ENCODE measurements around the gene CST9.

The CST9 gene, protein sequence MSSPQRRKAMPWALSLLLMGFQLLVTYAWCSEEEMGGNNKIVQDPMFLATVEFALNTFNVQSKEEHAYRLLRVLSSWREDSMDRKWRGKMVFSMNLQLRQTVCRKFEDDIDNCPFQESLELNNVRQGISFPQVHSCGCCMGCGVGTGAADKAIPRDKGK

DNA sequence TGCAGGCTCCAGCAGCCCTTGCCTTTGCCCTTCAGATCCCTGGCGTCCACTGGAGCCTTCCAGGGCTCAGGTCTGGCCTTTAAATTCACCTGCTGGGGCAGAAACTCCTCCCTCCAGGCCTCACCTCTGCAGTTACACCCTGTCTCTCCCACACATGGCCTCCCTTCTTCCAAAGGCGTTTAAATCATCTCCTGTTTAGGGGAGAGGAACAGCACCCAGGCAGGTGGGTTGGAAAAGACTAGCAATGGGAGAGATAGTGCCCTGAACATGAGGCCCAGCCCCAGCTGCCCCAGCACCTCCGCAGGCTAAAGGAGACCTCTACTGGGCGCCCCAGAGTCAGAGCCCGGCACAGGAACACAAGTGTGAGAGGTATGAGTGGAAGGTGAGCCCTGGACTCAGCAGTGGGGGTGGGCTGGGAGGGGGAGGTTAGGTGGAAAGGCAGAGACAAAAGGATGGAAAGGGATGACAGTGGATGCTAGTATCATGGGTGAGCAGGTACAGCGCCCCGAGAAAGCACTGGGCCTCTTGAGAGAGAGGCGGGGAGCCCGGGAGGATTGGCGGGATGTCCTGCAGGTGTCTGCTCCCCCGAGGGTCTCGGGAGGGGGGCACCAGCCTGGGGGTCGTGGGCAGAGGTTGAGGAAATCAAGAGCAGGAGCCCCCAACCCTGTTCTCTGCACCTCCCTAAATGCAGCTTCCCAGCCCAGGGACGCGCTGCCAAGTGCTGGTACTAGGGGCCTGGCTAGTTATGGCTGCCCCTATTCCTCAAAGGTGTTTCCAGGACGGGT lies at the start of gene CST9:
Gene CST9, minus strand, starts transcription at position 51 of the 785 bp plus-strand sequence. CDS start 53 bp downstream, outside the sequence.
- H3K4me3 ChIP-seq (ENCODE audit: low read length): no peak within 1 kb of the TSS
- H3K79me2 ChIP-seq (ENCODE audit: low read length): no peaks in the 10 kb centered on the region
- H3K27ac ChIP-seq (ENCODE audit: low read length): no peak within 1 kb of the TSS
- H3K27me3 ChIP-seq (ENCODE audit: low read depth, low read length): peaks cover 32% of the 10 kb centered on the region
- H3K4me2 ChIP-seq (ENCODE audit: low read length): peak within 1 kb of the TSS; percentile 45
- no peaks in the 10 kb centered on the region for H4K20me1 ChIP-seq (ENCODE audit: insufficient read depth, low read length)
- no peak within 1 kb of the TSS for H3K9ac ChIP-seq (ENCODE audit: low read length)
- TF ChIP-seq CTCF (IDR thresholded peaks at IDR 0.05; ENCODE audit: low read depth, low read length) (no peak), EZH2phosphoT487 (IDR thresholded peaks at IDR 0.05; ENCODE audit: low read depth) (no peak)
- H2AFZ ChIP-seq (ENCODE audit: low read depth, low read length): peak within 1 kb of the TSS; percentile 80
- peaks cover 4% of the 10 kb centered on the region; the same call in 1 of the 2 replicates for H3K4me1 ChIP-seq (ENCODE audit: low read length)
- no peaks in the 10 kb centered on the region for H3K9me3 ChIP-seq (ENCODE audit: insufficient read depth, low read length)
- no peaks in the 10 kb centered on the region for H3K36me3 ChIP-seq (replicated peaks; ENCODE audit: low read depth, low read length)

- H2AFZ ChIP-seq (ENCODE audit: low read depth, low read length): no peak overlapping the region
- H3K4me3 ChIP-seq (ENCODE audit: low read length): no peak overlapping the region
- no peaks in the 10 kb centered on the region for H3K36me3 ChIP-seq (replicated peaks; ENCODE audit: low read depth, low read length)
- TF ChIP-seq EZH2phosphoT487 (IDR thresholded peaks at IDR 0.05; ENCODE audit: low read depth) (no peak), CTCF (IDR thresholded peaks at IDR 0.05; ENCODE audit: low read depth, low read length) (no peak)
- peaks cover 21% of the 10 kb centered on the region for H3K4me1 ChIP-seq (ENCODE audit: low read length)
- no peak overlapping the region for H3K27ac ChIP-seq (ENCODE audit: low read length)
- peaks cover 19% of the 10 kb centered on the region; the same call in 1 of the 2 replicates for H3K27me3 ChIP-seq (ENCODE audit: low read depth, low read length)
- H3K4me2 ChIP-seq (ENCODE audit: low read length): no peak overlapping the region
- no peaks in the 10 kb centered on the region for H3K79me2 ChIP-seq (ENCODE audit: low read length)
- 0 out of 2 replicates have a peak, but pooled peaks cover 5% of the 10 kb centered on the region for H4K20me1 ChIP-seq (ENCODE audit: insufficient read depth, low read length)
- H3K9me3 ChIP-seq (ENCODE audit: insufficient read depth, low read length): no peaks in the 10 kb centered on the region
- H3K9ac ChIP-seq (ENCODE audit: low read length): no peak overlapping the region
Observed at GRCh38 chr20:23654717-23655116, 49.0 kb upstream of the CST9 start.

GRCh38 chr20:23654000-23654399 lies 48.3 kb upstream of the CST9 start:
- Histone ChIP-seq H3K27ac (ENCODE audit: low read length) (no peak overlapping the region), H3K27me3 (ENCODE audit: low read depth, low read length) (peaks cover 19% of the 10 kb centered on the region; the same call in 1 of the 2 replicates), H3K36me3 (replicated peaks; ENCODE audit: low read depth, low read length) (no peaks in the 10 kb centered on the region), H3K4me1 (ENCODE audit: low read length) (peaks cover 21% of the 10 kb centered on the region), H3K9ac (ENCODE audit: low read length) (no peak overlapping the region), H3K9me3 (ENCODE audit: insufficient read depth, low read length) (no peaks in the 10 kb centered on the region), H3K4me2 (ENCODE audit: low read length) (no peak overlapping the region), H2AFZ (ENCODE audit: low read depth, low read length) (no peak overlapping the region), H3K79me2 (ENCODE audit: low read length) (no peaks in the 10 kb centered on the region), H3K4me3 (ENCODE audit: low read length) (no peak overlapping the region), H4K20me1 (ENCODE audit: insufficient read depth, low read length) (0 out of 2 replicates have a peak, but pooled peaks cover 5% of the 10 kb centered on the region)
- TF ChIP-seq EZH2phosphoT487 (IDR thresholded peaks at IDR 0.05; ENCODE audit: low read depth) (no peak), CTCF (IDR thresholded peaks at IDR 0.05; ENCODE audit: low read depth, low read length) (no peak)

- no peaks in the 10 kb centered on the region for H3K9me3 ChIP-seq (ENCODE audit: insufficient read depth, low read length)
- no peak overlapping the region for H3K27ac ChIP-seq (ENCODE audit: low read length)
- peaks cover 21% of the 10 kb centered on the region for H3K4me1 ChIP-seq (ENCODE audit: low read length)
- H3K79me2 ChIP-seq (ENCODE audit: low read length): no peaks in the 10 kb centered on the region
- no peak overlapping the region for H2AFZ ChIP-seq (ENCODE audit: low read depth, low read length)
- H3K9ac ChIP-seq (ENCODE audit: low read length): no peak overlapping the region
- H3K4me3 ChIP-seq (ENCODE audit: low read length): no peak overlapping the region
- H4K20me1 ChIP-seq (ENCODE audit: insufficient read depth, low read length): 0 out of 2 replicates have a peak, but pooled peaks cover 5% of the 10 kb centered on the region
- H3K4me2 ChIP-seq (ENCODE audit: low read length): no peak overlapping the region
- TF ChIP-seq EZH2phosphoT487 (IDR thresholded peaks at IDR 0.05; ENCODE audit: low read depth): no peak
- TF ChIP-seq CTCF (IDR thresholded peaks at IDR 0.05; ENCODE audit: low read depth, low read length): no peak
- peaks cover 19% of the 10 kb centered on the region; the same call in 1 of the 2 replicates for H3K27me3 ChIP-seq (ENCODE audit: low read depth, low read length)
- no peaks in the 10 kb centered on the region for H3K36me3 ChIP-seq (replicated peaks; ENCODE audit: low read depth, low read length)
Observed at GRCh38 chr20:23653400-23653938, 47.8 kb upstream of the CST9 start.
